ENCODE data around the gene CEP164.

CEP164 gene

GRCh38 chr11:117417342-117417741, 89.7 kb downstream of the CEP164 start:
- Histone ChIP-seq H3K9me3 (ENCODE audit: control insufficient read depth, low read length) (no peaks in the 10 kb centered on the region), H3K36me3 (ENCODE audit: control insufficient read depth, insufficient read depth, low read length, severe bottlenecking) (peaks cover 12% of the 10 kb centered on the region), H3K4me3 (ENCODE audit: low read length) (no peak overlapping the region), H3K4me1 (ENCODE audit: control insufficient read depth, insufficient read depth, low read length) (no peaks in the 10 kb centered on the region), H3K9ac (ENCODE audit: low read length) (no peak overlapping the region), H3K27me3 (replicated peaks; ENCODE audit: control insufficient read depth, insufficient read depth, low read length) (peaks cover 13% of the 10 kb centered on the region)
- DNase-seq (ENCODE audit: low read depth): no peak

GRCh38 chr11:117417856-117418255, 90.2 kb downstream of the CEP164 start:
- DNase-seq (ENCODE audit: low read depth): no peak

GRCh38 chr11:117418737-117419481, 91.3 kb downstream of the CEP164 start:
- Histone ChIP-seq H3K4me3 (ENCODE audit: low read length) (no peak overlapping the region), H3K9me3 (ENCODE audit: control insufficient read depth, low read length) (no peaks in the 10 kb centered on the region), H3K4me1 (ENCODE audit: control insufficient read depth, insufficient read depth, low read length) (no peaks in the 10 kb centered on the region), H3K36me3 (ENCODE audit: control insufficient read depth, insufficient read depth, low read length, severe bottlenecking) (peaks cover 1% of the 10 kb centered on the region), H3K9ac (ENCODE audit: low read length) (no peak overlapping the region), H3K27me3 (replicated peaks; ENCODE audit: control insufficient read depth, insufficient read depth, low read length) (peaks cover 28% of the 10 kb centered on the region)
- DNase-seq (ENCODE audit: low read depth): no peak

More at GRCh38 chr11:117417856-117418255, 90.2 kb downstream of the CEP164 start:
- Histone ChIP-seq H3K4me3 (ENCODE audit: low read length) (no peak overlapping the region), H3K27me3 (replicated peaks; ENCODE audit: control insufficient read depth, insufficient read depth, low read length) (peaks cover 18% of the 10 kb centered on the region), H3K36me3 (ENCODE audit: control insufficient read depth, insufficient read depth, low read length, severe bottlenecking) (peaks cover 11% of the 10 kb centered on the region), H3K9me3 (ENCODE audit: control insufficient read depth, low read length) (no peaks in the 10 kb centered on the region), H3K4me1 (ENCODE audit: control insufficient read depth, insufficient read depth, low read length) (no peaks in the 10 kb centered on the region), H3K9ac (ENCODE audit: low read length) (no peak overlapping the region)

- H3K9me3 ChIP-seq (ENCODE audit: control insufficient read depth, low read length): no peaks in the 10 kb centered on the region
- H3K4me1 ChIP-seq (ENCODE audit: control insufficient read depth, insufficient read depth, low read length): peaks cover 4% of the 10 kb centered on the region
- H3K9ac ChIP-seq (ENCODE audit: low read length): no peak overlapping the region
- no peak overlapping the region for H3K4me3 ChIP-seq (ENCODE audit: low read length)
- no peaks in the 10 kb centered on the region for H3K36me3 ChIP-seq (ENCODE audit: control insufficient read depth, insufficient read depth, low read length, severe bottlenecking)
- peaks cover 29% of the 10 kb centered on the region for H3K27me3 ChIP-seq (replicated peaks; ENCODE audit: control insufficient read depth, insufficient read depth, low read length)
- no peak for DNase-seq (ENCODE audit: low read depth)
Measured at GRCh38 chr11:117419482-117420142, 92.0 kb downstream of the CEP164 start.

GRCh38 chr11:117420143-117420485, 92.5 kb downstream of the CEP164 start:
- no peak for DNase-seq (ENCODE audit: low read depth)
- H3K36me3 ChIP-seq (ENCODE audit: control insufficient read depth, insufficient read depth, low read length, severe bottlenecking): no peaks in the 10 kb centered on the region
- H3K9ac ChIP-seq (ENCODE audit: low read length): no peak overlapping the region
- H3K4me1 ChIP-seq (ENCODE audit: control insufficient read depth, insufficient read depth, low read length): peaks cover 8% of the 10 kb centered on the region
- no peak overlapping the region for H3K4me3 ChIP-seq (ENCODE audit: low read length)
- no peaks in the 10 kb centered on the region for H3K9me3 ChIP-seq (ENCODE audit: control insufficient read depth, low read length)
- peaks cover 29% of the 10 kb centered on the region for H3K27me3 ChIP-seq (replicated peaks; ENCODE audit: control insufficient read depth, insufficient read depth, low read length)

GRCh38 chr11:117420598-117420997, 92.9 kb downstream of the CEP164 start:
- no peak for DNase-seq (ENCODE audit: low read depth)
- no peaks in the 10 kb centered on the region for H3K36me3 ChIP-seq (ENCODE audit: control insufficient read depth, insufficient read depth, low read length, severe bottlenecking)
- peaks cover 29% of the 10 kb centered on the region for H3K27me3 ChIP-seq (replicated peaks; ENCODE audit: control insufficient read depth, insufficient read depth, low read length)
- H3K9me3 ChIP-seq (ENCODE audit: control insufficient read depth, low read length): no peaks in the 10 kb centered on the region
- H3K4me1 ChIP-seq (ENCODE audit: control insufficient read depth, insufficient read depth, low read length): peaks cover 8% of the 10 kb centered on the region
- no peak overlapping the region for H3K4me3 ChIP-seq (ENCODE audit: low read length)
- no peak overlapping the region for H3K9ac ChIP-seq (ENCODE audit: low read length)

GRCh38 chr11:117421041-117421440, 93.4 kb downstream of the CEP164 start:
- Histone ChIP-seq H3K9ac (ENCODE audit: low read length) (no peak overlapping the region), H3K4me3 (ENCODE audit: low read length) (no peak overlapping the region), H3K27me3 (replicated peaks; ENCODE audit: control insufficient read depth, insufficient read depth, low read length) (peaks cover 31% of the 10 kb centered on the region), H3K9me3 (ENCODE audit: control insufficient read depth, low read length) (no peaks in the 10 kb centered on the region), H3K4me1 (ENCODE audit: control insufficient read depth, insufficient read depth, low read length) (peaks cover 8% of the 10 kb centered on the region), H3K36me3 (ENCODE audit: control insufficient read depth, insufficient read depth, low read length, severe bottlenecking) (no peaks in the 10 kb centered on the region)
- no peak for DNase-seq (ENCODE audit: low read depth)

- Histone ChIP-seq H3K27me3 (replicated peaks; ENCODE audit: control insufficient read depth, insufficient read depth, low read length) (peaks cover 34% of the 10 kb centered on the region), H3K9me3 (ENCODE audit: control insufficient read depth, low read length) (no peaks in the 10 kb centered on the region), H3K36me3 (ENCODE audit: control insufficient read depth, insufficient read depth, low read length, severe bottlenecking) (no peaks in the 10 kb centered on the region), H3K4me1 (ENCODE audit: control insufficient read depth, insufficient read depth, low read length) (peaks cover 8% of the 10 kb centered on the region), H3K9ac (ENCODE audit: low read length) (no peak overlapping the region), H3K4me3 (ENCODE audit: low read length) (no peak overlapping the region)
- no peak for DNase-seq (ENCODE audit: low read depth)
Measured at GRCh38 chr11:117421476-117421875, 93.8 kb downstream of the CEP164 start.

- Histone ChIP-seq H3K9me3 (ENCODE audit: control insufficient read depth, low read length) (no peaks in the 10 kb centered on the region), H3K36me3 (ENCODE audit: control insufficient read depth, insufficient read depth, low read length, severe bottlenecking) (no peaks in the 10 kb centered on the region), H3K4me3 (ENCODE audit: low read length) (no peak overlapping the region), H3K9ac (ENCODE audit: low read length) (no peak overlapping the region), H3K4me1 (ENCODE audit: control insufficient read depth, insufficient read depth, low read length) (peaks cover 8% of the 10 kb centered on the region), H3K27me3 (replicated peaks; ENCODE audit: control insufficient read depth, insufficient read depth, low read length) (peaks cover 43% of the 10 kb centered on the region)
- DNase-seq (ENCODE audit: low read depth): no peak
Measured at GRCh38 chr11:117423046-117423575, 95.5 kb downstream of the CEP164 start.

GRCh38 chr11:117424781-117425180, 97.1 kb downstream of the CEP164 start:
- Histone ChIP-seq H3K4me1 (ENCODE audit: control insufficient read depth, insufficient read depth, low read length) (peaks cover 8% of the 10 kb centered on the region), H3K9me3 (ENCODE audit: control insufficient read depth, low read length) (no peaks in the 10 kb centered on the region), H3K36me3 (ENCODE audit: control insufficient read depth, insufficient read depth, low read length, severe bottlenecking) (no peaks in the 10 kb centered on the region), H3K9ac (ENCODE audit: low read length) (no peak overlapping the region), H3K27me3 (replicated peaks; ENCODE audit: control insufficient read depth, insufficient read depth, low read length) (peaks cover 48% of the 10 kb centered on the region), H3K4me3 (ENCODE audit: low read length) (no peak overlapping the region)
- DNase-seq (ENCODE audit: low read depth): no peak

- H3K9me3 ChIP-seq (ENCODE audit: control insufficient read depth, low read length): no peaks in the 10 kb centered on the region
- peaks cover 8% of the 10 kb centered on the region for H3K4me1 ChIP-seq (ENCODE audit: control insufficient read depth, insufficient read depth, low read length)
- no peaks in the 10 kb centered on the region for H3K36me3 ChIP-seq (ENCODE audit: control insufficient read depth, insufficient read depth, low read length, severe bottlenecking)
- no peak overlapping the region for H3K4me3 ChIP-seq (ENCODE audit: low read length)
- no peak for DNase-seq (ENCODE audit: low read depth)
- H3K9ac ChIP-seq (ENCODE audit: low read length): no peak overlapping the region
- H3K27me3 ChIP-seq (replicated peaks; ENCODE audit: control insufficient read depth, insufficient read depth, low read length): peaks cover 49% of the 10 kb centered on the region
Measured at GRCh38 chr11:117425679-117426296, 98.1 kb downstream of the CEP164 start.

Data from adipocyte (in vitro differentiated cells).